Measurements from ENCODE around the gene KCNB1.

Gene KCNB1

DNA sequence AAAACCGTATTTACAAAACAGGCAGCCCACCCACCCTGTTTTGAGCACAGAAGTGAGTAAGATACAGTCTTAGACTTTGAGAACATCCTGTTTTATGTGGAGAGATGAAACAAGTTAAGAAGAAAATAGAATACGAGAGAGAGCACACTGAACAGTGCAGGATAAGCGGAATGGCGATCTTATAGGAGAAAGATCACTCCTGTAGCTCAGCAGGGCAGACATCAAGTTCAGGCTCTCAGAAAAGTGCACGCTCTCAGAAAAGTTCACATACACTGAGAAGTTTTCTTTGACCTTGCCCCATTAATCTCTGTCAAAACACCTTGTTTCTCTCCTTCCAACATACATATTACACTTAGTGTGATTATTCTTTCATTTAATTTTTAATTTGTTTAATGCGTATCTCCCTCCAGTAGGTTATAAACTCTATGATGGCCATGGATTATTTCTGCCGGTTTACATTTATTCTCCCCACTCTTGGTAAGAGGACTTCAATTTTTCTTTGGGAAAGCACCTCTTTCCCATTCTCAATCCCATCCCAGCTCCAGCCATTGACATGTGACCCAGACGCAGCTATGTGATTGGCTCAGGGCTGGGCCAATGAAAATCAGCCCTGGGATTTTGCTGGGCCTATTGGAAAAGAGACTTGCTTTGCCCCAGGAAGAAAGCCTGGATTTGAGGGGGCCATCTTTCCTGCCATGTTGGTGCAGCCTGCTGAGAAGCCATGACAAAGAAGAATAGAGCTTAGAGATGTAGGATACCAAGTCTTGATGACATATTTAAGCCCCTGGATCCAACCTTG is 16.2 kb downstream of the KCNB1 start:
- no peak for DNase-seq

DNA sequence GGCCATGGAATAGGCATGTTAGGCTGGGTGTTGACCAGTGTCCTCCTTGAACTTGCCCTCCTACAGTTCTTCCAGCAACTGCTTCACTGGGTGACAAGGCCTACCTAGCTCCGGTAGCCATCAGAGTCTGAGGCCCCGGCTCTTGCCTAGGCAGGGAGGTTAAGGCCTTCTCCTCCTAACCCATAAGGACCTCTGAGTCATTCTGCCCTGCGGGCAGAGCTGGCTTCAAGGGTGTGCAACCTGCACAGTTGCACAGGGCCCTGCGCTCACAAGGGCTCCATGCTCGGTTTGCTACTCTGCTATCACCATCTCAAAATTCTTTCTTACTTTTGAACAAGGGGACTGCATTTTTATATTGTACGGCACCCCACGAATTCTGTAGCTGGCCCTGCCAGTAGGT is 17.9 kb downstream of the KCNB1 start:
- DNase-seq: no peak

DNA sequence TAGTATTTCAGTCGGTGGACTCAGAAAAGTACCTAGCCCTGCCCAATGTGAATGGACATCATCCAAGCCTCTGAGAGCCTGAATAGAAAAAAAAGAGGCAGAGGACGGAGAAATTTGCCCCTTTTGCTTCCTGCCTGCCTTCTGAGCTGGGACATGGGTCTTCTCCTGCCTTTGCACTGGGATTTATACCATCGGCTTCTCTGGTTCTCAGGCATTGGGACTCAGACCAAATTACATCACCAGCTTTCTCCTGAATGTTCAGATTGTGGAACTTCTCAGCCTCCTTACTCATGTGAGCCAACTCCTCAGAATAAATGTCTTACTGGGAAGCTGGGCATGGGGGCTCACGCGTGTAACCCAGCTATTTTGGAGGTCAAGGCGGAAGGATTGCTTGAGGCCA is 19.8 kb downstream of the KCNB1 start:
- no peak for DNase-seq

DNA sequence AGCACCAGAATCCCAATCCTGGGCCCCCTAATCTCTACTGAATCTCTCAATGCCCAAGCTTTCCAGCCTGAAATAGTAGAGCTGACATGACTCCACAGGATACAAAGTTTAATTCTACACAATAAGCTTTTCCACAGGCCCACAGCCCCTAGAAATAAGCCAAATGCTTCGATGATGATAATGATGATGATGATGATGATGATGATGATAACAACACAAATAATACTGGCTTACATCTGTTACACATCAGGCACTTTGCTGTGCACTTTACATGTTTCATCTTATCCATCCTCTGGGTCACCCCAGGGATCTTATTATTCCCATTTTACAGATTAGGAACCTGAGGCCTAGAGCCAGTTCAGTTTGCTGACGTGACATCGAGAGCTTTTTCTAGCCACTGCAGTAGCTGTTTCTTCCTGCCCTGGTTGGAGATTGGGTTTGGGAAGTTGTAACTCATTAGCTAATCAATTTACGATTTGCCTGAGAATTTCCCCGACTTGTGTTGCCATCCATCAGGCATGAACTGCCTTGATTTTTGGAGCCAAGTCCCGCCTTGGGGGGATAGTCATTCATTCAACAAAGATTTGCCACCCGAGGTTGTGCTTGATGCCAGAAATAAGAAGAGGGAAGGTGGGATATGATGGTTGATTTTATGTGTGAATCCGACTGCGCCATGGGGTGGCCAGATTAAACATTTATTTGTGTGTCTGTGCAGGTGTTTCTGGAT is 20.4 kb downstream of the KCNB1 start:
- DNase-seq: no peak

DNA sequence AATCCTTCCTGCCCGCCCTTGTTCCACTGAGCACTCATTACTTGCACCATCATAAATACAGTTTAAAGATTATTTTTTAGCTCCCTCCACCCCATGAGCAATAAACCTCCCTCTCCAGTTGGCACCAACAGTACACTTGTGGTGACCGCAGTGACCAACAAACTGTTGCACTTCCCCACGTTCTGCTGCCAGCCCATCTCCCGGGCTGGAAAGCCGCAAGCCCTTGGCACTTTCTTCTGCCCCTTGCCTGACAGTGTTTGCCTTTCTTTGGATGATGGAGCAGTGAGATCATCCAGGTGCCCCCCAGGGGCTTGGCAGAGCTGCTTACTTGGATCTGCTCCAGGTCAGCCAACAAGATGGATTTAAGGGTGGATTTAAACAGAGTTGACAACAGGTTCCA is 21.6 kb downstream of the KCNB1 start:
- DNase-seq: no peak

DNA sequence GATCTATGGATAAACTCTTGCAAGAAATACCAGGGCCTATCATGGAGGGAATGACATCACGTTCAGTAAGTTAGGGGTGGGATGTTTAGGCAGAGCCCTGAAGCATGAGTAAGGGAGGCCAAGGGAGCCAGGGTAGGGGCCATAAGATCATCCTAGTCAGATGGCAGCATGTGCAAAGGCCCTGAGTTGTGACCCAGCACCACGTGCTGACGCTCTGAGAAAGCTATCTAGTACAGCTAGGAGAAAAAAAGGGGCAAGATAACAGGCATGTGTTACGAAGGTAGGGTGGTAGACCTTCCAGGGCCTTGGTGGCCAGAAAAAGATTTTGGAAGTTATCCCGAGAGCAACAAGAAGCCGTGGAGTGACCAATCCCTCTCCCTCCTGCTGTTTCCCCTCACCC is 22.3 kb downstream of the KCNB1 start:
- DNase-seq: no peak

DNA sequence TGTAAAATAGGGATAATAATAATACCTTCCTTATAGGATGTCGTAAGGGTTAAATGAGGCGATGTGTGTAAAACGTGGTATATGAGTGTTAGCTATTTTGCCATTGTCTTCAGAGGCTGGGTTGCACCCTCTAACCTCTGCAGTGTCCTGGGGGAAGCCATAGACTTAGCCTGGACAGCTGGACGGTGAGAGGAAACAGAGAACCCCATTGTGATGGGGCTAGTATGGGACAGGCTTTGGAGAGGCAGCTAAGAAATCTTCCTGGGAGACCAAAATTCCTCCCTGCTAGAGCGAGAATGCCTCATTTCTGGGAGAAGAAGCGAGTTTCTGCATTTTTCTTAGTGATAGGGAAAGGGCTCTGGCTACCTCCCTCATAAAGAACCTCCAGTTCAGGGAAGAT is 22.8 kb downstream of the KCNB1 start:
- no peak for DNase-seq

DNA sequence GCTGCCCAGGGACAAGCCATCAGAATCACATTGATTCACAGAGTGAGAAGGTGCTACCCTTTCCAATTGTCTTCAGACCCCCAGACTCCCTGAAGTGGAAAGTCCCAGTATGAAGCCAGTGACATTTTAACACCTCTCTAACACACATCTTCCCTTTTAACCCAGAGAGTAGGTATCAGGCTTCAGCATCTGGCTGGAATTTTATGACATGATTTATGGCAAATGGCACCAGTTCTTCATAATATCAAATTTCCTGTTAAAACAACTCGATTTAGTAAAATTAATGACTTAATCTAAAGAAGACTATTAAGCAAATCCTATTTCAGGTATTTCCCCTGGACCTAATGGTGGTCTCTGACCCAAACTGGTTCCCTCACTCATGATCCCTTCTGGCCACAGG is 25.0 kb downstream of the KCNB1 start:
- no peak for DNase-seq

DNA sequence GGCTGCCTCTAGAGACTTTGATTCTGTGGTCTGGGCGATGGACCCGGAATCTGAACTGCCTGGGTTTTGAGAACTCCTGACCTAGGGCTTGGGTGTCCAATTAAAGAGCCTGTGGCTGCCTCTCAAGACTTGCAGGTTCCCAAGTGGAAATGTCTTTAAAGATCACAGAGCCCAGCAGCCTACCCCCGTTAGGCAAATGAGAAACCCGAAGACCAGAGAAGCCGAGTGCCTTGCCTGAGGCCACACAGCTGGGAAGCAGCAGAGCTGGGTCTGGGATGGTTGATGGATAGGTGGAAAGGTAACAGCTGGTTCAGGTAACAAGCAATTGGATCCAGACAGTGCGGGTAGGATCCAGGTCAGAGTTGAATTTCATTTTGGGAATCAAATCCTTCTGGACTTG is 25.8 kb downstream of the KCNB1 start:
- DNase-seq: no peak

DNA sequence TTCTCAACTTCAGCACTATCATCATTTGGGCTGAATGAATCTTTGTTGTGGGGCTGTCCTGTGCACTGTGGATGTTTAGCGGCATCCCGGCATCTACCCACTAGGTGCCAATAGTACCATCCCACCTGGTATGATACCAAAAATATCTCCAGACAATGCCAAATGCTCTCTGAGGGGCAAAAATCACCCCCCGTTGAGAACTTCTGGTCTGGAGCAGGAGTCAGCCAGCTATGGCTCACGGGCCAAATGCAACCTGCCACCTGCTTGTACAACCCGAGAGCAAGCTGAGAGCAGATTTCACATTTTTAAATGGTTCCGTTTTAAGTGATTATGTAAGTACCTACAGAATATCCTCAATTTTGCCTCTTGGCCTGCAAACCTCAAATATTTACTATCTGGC is 26.8 kb downstream of the KCNB1 start:
- no peak for DNase-seq

DNA sequence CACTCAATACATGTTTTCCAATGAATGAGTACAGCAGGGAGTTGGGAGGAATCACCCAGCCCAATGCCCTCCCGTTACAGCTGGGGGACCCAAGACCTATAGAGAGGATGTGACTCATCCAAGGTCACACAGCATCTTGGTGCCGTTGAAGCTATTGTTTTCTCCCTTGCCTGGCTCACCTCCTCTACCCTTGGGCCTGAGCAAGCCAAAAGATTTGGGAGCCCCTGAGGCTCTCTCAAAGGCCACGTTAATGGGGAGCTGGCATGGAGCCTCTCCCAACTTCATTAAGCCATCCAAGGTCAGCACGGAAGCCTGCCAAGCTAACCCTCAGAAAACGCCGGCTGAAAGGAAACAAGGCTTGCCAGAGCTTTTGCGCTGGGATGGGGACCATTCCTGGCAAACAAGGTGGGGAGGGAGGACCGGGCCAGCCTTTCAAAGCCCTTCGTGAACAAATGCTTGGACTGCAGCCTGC is 30.4 kb downstream of the KCNB1 start:
- DNase-seq: no peak

DNA sequence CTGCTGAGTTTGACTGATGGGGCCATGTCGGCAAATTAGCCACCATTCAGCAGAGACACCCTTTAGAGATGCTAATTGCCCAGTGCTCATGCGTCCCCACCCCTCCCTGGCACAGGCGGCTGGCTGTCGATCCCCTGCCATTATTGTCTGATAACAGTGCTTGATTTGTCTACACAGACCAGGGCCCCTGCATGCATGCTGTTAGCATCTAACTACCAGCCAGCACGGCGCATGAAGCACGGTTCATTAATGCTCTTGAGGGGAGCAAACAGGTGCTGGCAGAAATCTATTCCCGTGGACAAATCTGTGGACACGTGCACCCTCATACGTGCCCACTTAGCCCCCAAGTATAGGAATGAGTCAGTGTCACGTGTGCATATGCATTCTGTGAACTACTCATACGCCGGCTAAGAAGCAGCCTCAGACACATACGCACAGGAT is 32.2 kb downstream of the KCNB1 start:
- no peak for DNase-seq

DNA sequence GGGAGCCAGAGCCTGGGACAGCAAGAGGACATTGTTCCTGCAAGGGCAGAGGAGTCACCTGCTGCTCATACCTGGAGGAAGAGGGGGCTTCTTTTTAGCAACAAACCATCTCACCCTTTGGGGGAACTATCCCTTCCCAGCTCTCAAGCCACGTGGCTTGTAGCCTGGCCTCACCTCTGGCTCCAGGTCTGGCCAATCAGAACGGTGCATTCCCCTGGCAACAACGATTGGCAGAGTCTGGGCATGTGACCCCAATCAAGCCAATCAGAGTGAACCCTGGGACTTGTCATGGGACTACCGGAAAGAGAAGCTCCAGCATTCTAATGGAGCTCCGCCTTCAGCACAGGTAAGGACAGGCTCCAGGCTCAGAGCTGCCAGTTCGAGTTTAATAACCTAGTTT is 33.6 kb downstream of the KCNB1 start:
- DNase-seq: no peak

DNA sequence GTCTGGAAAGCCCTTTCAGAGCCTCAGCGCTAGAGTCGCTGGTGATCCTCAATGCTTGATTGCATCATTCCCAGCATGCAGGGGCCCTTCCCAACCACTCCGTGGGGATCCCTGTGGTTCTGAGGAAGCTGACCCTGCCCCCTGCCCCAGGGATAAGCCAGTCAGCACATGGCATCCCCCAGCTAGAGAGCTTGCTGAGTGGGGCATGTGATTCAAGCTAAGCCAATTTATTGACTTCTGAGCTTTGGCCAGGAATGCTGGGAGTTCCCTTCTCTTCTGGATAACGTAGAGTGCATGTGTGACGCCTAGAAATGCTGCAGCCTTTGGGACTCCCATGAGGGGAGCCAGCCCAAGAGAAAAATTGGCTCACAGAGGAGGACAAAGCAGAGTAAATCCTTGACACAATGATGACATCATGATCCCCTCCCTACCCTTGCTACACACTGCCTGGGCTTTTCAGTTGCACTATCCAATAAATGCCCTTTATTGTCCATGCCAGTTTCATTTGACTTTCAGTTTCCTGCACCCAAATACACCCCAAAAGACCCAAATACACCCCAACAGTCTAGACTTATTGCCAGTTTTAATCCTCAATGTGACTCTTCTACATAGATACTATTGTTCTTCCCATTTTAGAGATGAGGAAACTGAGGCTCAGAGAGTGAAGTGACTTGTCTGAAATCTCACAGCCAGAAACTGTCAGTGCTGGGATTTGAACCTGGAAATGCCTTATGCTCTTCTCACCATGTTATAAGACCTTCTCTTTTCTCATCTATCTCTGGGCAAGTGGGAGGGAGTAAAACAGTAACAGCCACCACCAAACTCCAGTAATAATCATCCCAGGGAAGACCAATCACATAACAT is 34.3 kb downstream of the KCNB1 start:
- no peak for DNase-seq

DNA sequence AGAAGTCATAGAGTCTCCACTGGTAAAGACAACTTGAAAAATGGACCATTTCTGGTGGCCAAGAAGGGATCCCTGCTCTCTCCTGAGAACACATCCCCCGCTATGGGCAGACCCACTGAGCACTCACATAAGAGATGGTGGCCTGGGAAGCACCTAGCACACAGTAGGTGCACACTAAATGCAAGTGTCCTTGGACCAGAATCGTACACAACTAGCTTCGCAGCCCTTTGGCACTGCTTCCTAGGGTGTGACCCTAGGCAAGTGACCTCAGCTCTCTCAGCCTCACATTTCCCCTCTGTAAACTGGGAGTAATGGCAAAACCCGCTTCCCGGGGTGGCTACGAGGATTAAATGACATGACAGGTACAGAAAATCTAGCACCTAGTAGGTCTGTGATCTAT is 35.1 kb downstream of the KCNB1 start:
- DNase-seq: no peak

DNA sequence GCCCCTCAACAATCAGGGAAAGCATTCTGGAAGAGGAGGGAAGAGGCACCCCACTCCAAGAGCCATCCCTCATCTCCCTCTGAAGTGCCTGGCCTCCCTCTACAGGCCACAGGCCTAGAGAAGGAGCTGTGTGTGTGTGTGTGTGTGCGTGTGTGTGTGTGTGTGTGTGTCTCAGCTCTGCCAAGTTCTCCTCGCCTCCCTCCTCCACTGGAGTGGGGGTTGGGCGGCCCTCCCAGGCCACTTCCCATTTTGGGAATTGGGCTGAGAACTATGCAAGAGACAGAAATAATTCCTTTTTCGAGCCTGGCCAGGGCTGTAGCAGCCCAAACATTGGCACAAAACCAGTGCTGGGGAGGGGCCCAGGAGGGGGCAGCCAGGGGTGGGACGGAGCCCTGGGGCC is 35.7 kb downstream of the KCNB1 start:
- DNase-seq: no peak

DNA sequence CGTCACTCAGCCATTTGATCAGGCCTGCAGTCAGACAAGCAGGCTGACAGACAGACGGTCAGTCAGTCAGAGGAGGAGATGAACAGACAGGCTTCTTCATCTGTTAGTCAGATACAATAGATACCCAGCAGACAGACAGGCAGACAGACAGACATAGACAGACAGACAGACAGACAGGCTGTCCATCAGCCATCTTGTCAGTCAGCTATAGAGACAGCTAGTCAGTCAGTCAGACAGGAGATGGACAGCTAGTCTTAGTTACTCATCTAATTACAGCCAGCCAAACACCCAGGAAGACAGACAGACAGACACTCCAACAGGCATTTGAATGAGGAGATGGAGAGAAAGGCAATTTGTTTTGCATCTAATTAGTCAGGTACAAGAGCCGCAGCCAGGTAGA is 36.4 kb downstream of the KCNB1 start:
- no peak for DNase-seq

DNA sequence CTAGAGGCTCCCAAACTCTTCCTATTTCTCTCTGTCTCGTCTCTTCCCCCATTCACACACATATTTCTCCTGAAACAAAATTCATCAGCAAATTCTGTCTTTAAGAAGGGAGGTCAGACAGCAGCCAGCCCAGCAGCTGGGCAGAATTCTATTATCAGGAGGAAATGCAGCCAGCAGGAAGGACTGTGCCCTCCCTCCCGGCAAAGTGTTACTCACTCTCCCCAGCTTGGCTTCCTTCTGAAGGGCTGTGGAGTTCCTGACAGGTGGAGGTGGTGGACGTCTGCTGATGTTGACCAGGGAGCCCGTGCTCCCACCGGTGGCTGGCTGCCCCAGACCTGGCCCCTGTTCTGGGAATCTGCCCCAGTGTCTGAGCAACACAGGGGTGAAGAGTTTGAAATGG is 37.3 kb downstream of the KCNB1 start:
- DNase-seq: no peak

DNA sequence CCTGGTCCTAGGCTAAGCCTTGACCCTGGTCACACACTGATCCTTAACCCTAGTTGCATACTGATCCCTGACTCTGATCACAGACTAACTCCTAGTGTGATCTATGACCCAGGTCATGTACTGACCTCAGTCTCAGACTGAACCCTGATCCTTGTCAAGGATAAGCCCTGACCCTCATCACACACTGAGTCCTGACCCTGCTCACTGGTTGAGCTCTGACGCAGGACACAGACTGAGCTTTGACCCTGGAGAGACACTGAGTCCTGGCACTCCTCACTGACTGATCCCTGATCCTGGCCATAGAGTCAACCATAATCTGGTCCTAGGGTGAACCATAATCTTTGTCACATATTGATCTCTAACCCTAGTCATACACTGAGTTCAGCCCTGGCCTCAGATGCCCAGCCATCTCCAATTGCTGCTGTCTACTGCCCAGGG is 37.9 kb downstream of the KCNB1 start:
- DNase-seq: no peak

DNA sequence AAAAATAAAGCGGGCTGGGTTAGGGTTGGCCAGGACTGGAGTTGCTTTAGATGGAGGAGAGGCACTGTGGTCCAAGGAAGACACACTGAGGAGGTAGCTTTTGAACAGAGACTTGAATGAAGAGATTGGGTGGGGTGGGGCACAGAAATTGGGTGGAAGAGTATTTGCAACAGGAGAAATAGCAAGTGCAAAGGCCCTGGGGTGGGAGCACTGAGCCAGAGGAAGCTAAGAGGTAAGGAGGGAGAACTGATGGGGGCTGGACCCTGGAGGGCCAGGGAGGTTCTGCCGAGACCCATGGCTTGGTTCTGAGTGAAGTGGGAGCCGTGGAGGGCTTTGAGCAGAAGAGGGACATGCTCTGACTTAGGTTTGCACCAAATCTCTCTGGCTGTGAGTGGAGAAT is 45.4 kb downstream of the KCNB1 start:
- no peak for DNase-seq

DNA sequence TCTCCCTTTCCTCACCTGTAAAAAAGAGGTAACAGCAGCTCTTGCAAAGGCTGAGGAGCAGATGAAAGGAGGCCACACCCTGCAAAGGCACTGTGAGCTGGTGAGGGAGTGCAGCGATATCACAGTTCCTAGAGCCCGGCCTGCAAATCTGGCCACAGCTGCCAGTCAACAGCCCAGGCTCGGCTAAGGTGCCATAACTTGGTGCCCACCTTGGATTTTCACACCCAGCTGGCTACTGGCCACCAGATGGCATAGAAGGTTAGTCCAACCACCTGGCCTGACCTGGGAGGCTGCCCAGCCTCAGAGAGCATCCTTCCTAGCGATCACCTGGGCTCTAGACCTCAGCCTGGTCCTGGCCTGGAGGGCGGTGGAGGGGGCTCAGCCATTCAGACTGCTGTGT is 46.8 kb downstream of the KCNB1 start:
- DNase-seq: no peak

DNA sequence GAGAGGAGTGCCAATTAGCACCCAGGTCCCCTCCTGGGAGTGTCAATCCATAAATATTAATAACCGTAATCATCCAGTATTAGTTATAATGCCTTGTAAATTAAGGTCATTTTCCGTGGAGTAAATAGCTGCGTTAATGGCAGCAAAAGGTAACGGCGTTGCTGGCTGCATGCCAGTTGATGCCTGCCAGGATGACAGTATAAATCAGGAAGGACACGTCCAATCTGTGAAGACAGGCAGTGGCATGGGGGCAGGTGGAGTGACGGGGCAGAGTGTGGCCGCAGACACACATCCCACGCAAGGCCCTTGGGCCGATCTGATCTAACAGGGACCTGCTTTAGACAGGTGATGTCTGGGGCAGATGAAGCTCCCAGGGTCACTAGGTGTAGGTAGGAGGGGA is 49.1 kb downstream of the KCNB1 start:
- DNase-seq: no peak

DNA sequence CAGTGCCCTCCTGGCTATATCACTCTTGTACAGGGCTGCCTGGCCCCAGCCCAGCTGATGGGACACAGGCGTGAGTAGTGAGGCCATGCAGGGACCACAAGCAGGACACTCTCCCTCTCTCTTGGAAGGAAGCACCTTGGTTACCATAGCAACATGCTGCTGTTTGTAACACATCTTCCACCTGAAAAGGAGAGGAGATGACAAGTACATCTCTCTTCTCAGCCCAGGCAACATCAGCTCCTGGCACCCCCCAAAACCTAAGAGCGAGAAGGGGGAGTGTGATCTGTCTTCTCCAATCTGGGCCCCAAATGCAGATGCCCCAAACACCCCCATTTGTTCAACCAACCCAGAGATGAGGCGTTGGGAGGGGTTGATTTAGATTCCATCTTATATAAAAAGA is 49.9 kb downstream of the KCNB1 start:
- DNase-seq: no peak

DNA sequence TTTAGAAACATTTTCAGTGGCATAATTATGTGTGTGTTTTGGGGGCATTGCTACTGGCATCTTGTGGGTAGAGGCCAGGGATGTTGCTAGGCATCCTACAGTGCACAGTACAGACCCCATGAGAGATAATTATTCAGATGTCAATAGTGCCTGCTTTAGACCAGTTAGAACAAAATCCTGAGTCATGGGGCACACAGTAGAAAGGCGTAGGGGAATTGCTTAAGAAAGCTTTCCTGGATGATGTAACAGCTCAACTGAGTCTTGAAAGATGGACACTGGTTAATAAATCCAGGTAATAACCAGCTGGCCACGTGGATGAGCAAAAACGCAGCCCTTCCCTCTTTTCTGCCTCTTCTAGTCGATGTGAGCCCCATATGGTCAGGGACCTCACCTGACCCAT is 51.1 kb downstream of the KCNB1 start:
- DNase-seq: no peak

Data from activated naive CD4-positive, alpha-beta T cell (primary cell).